Erythroblast (primary cell): ENCODE measurements around the gene HHIPL2.

ENCODE experiments used
- GATA1 ChIP-seq: IDR thresholded peaks from 2 replicates; pipeline ENCODE4 v1.6.1; 2011; ENCODE audit warnings: low read depth, mild to moderate bottlenecking, control low read depth, low read length, moderate library complexity
- POLR2A ChIP-seq: IDR thresholded peaks from 2 replicates; pipeline ENCODE4 v1.6.1; 2011; ENCODE audit warnings: mild to moderate bottlenecking, low read length

- TF ChIP-seq POLR2A (no peak), GATA1 (no peak)
Measured at GRCh38 chr1:222546548-222547259, 1.2 kb downstream of the HHIPL2 start.
